ENCODE measurements around the gene AVPR1B. TPM values are rescaled to one million over a fixed set of nuclear protein-coding genes. Genes with fewer than 3 reads are reported as not detected.

AVPR1B gene, protein sequence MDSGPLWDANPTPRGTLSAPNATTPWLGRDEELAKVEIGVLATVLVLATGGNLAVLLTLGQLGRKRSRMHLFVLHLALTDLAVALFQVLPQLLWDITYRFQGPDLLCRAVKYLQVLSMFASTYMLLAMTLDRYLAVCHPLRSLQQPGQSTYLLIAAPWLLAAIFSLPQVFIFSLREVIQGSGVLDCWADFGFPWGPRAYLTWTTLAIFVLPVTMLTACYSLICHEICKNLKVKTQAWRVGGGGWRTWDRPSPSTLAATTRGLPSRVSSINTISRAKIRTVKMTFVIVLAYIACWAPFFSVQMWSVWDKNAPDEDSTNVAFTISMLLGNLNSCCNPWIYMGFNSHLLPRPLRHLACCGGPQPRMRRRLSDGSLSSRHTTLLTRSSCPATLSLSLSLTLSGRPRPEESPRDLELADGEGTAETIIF
- total RNA-seq (2022), result not detected in 2 replicates
- Bru-seq, nascent RNA, result percentile 0 among the genes with signal in this experiment
- not detected for BruChase-seq, experiment 1, labeled RNA remaining after a 6-hour chase
- percentile 13 among the genes with signal in this experiment for BruChase-seq, experiment 2, labeled RNA remaining after a 2-hour chase
- long read RNA-seq, result 0 reads

DNA sequence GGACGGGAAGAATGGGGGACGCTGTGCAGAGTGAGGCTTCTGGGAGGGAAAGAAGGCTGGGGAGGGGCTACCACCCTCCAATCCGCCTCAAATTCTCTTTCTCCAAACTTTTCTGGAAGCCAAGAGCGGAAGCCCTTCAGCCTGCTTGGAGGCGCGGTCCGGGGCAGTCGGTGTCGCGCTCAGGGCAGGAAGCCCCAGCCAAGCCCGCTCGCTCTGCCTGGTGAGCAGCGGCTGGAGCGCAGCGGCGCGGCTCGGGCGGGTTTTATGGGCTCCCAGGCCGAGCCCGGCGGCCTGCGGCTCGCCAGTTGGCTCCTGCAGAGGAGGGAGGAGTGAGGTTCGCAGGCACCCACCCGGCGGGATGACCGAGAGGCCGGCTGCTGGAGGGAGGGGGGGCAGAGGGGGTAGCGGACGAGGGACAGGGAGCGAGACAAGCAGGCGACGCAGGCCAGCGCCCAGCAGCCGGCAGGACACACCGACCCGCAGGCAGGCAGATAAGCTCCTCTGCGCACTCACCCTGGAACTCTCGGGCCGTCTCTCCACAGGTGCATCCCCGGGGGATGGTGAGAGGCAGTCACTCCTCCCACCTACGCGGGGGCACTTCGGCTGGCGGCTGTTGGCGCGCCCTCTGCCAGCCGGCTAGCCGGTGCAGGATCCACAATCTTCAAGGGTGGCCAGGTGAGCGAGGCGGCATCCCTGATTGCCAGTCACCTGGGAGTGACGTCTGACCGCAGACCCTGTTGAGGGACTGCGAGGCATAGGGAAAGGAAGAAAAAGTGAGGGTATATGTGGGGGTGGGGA, at the start of gene AVPR1B:
AVPR1B (minus strand) TSS at position 238 of the 798 bp plus-strand sequence. CDS start 498 bp downstream, outside the sequence.
- H3K27ac Mint-ChIP-seq (ENCODE audit: unreplicated experiment), result peak within 1 kb of the TSS; percentile 11
- H3K36me3 Mint-ChIP-seq (ENCODE audit: insufficient read depth, unreplicated experiment), result no peaks in the 10 kb centered on the region
- TF ChIP-seq, protein P1, sequence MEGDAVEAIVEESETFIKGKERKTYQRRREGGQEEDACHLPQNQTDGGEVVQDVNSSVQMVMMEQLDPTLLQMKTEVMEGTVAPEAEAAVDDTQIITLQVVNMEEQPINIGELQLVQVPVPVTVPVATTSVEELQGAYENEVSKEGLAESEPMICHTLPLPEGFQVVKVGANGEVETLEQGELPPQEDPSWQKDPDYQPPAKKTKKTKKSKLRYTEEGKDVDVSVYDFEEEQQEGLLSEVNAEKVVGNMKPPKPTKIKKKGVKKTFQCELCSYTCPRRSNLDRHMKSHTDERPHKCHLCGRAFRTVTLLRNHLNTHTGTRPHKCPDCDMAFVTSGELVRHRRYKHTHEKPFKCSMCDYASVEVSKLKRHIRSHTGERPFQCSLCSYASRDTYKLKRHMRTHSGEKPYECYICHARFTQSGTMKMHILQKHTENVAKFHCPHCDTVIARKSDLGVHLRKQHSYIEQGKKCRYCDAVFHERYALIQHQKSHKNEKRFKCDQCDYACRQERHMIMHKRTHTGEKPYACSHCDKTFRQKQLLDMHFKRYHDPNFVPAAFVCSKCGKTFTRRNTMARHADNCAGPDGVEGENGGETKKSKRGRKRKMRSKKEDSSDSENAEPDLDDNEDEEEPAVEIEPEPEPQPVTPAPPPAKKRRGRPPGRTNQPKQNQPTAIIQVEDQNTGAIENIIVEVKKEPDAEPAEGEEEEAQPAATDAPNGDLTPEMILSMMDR (IDR thresholded peaks at IDR 0.05; ENCODE audit: unreplicated experiment), result peak; percentile 18
- intact Hi-C loops (cut with micrococcal nuclease; ENCODE audit: unreplicated experiment), result no loop called here
- DNase-seq, result peak; percentile 64
- H3K4me3 Mint-ChIP-seq (ENCODE audit: low read depth, unreplicated experiment), result peak within 1 kb of the TSS; percentile 57
- H3K9me3 Mint-ChIP-seq (ENCODE audit: low read depth, unreplicated experiment), result peaks cover 8% of the 10 kb centered on the region
- CTCF ChIA-PET, result interaction anchor here (1.0 to 1.3 kb wide), 2 partner anchors 11 kb away, joined by 3 to 4 read pairs; no protein-coding TSS in a partner anchor
- BruUV-seq (replicated peaks), result no TSS peak
- H3K4me1 Mint-ChIP-seq (ENCODE audit: low read depth, unreplicated experiment), result peaks cover 42% of the 10 kb centered on the region
- H3K27me3 Mint-ChIP-seq (ENCODE audit: unreplicated experiment), result peaks cover 37% of the 10 kb centered on the region

DNA sequence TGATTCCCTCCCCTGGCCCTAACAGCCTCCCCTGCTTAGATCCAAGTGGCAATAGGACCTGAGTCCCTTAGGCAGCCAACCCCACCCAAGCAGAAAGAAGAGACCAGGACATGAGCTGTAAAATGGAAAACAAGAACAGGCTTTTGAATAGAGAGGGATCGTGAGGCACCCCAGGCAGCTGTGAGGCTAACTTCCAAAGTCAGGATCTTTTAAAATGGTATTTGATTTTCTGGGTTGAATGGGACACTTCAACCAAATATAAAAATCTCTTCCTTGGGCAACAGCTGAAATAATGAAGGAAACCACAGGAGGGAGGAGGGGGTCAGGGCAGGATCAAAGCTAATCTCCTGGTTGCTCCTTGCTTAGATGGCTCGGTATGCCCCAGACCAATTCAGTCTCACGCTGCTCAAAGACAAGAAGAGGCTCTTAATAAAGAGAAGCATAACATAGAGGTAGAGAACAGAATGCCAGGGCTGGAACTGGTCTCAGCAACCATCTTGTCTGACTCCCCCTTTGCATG, 28.6 kb upstream of the AVPR1B start:
- H3K36me3 Mint-ChIP-seq (ENCODE audit: insufficient read depth, unreplicated experiment), result no peaks in the 10 kb centered on the region
- H3K27me3 Mint-ChIP-seq (ENCODE audit: unreplicated experiment), result peaks cover 64% of the 10 kb centered on the region
- H3K9me3 Mint-ChIP-seq (ENCODE audit: low read depth, unreplicated experiment), result peaks cover 4% of the 10 kb centered on the region
- H3K4me3 Mint-ChIP-seq (ENCODE audit: low read depth, unreplicated experiment), result no peak overlapping the region
- intact Hi-C loops (cut with micrococcal nuclease; ENCODE audit: unreplicated experiment), result no loop called here
- BruUV-seq (replicated peaks), result no TSS peak
- TF ChIP-seq, protein P1 (IDR thresholded peaks at IDR 0.05; ENCODE audit: unreplicated experiment), result no peak
- no peaks in the 10 kb centered on the region for H3K4me1 Mint-ChIP-seq (ENCODE audit: low read depth, unreplicated experiment)
- DNase-seq, result no peak
- no peak overlapping the region for H3K27ac Mint-ChIP-seq (ENCODE audit: unreplicated experiment)
- CTCF ChIA-PET, result no interaction called here

DNA sequence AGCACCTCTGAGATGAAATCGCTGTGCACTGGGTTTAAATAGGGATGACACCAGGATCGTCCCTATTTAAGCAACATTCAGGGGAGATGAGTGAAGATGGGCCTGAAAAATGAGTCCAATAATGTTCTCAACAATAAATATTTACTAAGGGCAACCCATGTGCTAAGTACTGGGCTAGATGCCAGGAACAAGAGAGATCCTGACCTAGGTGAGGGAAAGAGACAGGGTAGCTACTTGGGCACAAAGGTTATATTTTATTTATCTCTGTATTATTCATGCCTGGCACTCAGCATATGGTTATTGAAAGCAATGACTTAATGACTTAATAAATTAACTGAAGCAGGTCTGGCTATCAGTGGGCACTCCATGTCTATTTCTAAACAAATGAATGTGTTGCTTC, 27.4 kb upstream of the AVPR1B start:
- DNase-seq, result no peak
- TF ChIP-seq, protein P1 (IDR thresholded peaks at IDR 0.05; ENCODE audit: unreplicated experiment), result no peak
- intact Hi-C loops (cut with micrococcal nuclease; ENCODE audit: unreplicated experiment), result no loop called here
- H3K27me3 Mint-ChIP-seq (ENCODE audit: unreplicated experiment), result peaks cover 76% of the 10 kb centered on the region
- CTCF ChIA-PET, result no interaction called here
- H3K9me3 Mint-ChIP-seq (ENCODE audit: low read depth, unreplicated experiment), result peaks cover 4% of the 10 kb centered on the region
- no peaks in the 10 kb centered on the region for H3K36me3 Mint-ChIP-seq (ENCODE audit: insufficient read depth, unreplicated experiment)
- H3K4me1 Mint-ChIP-seq (ENCODE audit: low read depth, unreplicated experiment), result no peaks in the 10 kb centered on the region
- BruUV-seq (replicated peaks), result no TSS peak
- no peak overlapping the region for H3K4me3 Mint-ChIP-seq (ENCODE audit: low read depth, unreplicated experiment)
- no peak overlapping the region for H3K27ac Mint-ChIP-seq (ENCODE audit: unreplicated experiment)

DNA sequence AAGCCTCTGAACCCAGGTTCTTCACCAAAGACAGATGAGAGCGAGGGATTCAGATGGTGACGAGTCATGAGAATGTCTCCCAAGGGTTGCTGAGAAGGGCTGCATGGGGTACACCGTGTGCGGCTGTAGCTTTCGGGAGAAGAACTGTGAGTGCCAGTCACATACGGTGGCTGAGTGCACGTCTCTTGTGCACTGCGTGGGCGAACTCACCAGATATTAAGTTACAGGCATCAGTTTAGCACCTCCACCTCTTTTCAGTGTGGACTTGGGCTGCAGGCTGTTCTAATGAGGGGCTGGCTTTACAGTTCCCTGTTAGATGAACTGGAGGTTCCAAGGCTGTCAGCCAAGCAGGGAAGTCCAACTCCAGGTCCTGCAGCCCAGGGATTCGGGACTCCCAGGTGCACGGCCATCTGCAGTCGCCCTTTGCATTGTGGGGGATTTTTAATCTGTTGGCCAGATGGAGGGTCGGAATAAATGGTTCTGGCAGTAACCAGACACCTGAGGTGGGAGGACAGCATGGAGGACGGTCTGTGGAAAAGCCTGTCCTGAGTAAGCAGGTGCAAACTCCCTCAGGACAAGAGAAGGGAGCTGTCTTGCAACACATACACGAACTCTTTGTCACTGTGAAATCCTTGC, 26.5 kb upstream of the AVPR1B start:
- CTCF ChIA-PET, result no interaction called here
- BruUV-seq (replicated peaks), result no TSS peak
- TF ChIP-seq, protein P1 (IDR thresholded peaks at IDR 0.05; ENCODE audit: unreplicated experiment), result no peak

More for the DNA sequence above, 26.5 kb upstream of the AVPR1B start:
- H3K27me3 Mint-ChIP-seq (ENCODE audit: unreplicated experiment), result peaks cover 85% of the 10 kb centered on the region
- H3K36me3 Mint-ChIP-seq (ENCODE audit: insufficient read depth, unreplicated experiment), result no peaks in the 10 kb centered on the region
- H3K4me3 Mint-ChIP-seq (ENCODE audit: low read depth, unreplicated experiment), result no peak overlapping the region
- no peak for DNase-seq
- intact Hi-C loops (cut with micrococcal nuclease; ENCODE audit: unreplicated experiment), result no loop called here
- no peak overlapping the region for H3K27ac Mint-ChIP-seq (ENCODE audit: unreplicated experiment)
- peaks cover 4% of the 10 kb centered on the region for H3K9me3 Mint-ChIP-seq (ENCODE audit: low read depth, unreplicated experiment)
- no peaks in the 10 kb centered on the region for H3K4me1 Mint-ChIP-seq (ENCODE audit: low read depth, unreplicated experiment)
